HEK293 (cell line): ENCODE data around the gene METTL23.

Experiments
- CTCF ChIA-PET: fragments of 350-600 bp; formaldehyde crosslinking; extraction: SDS; loops from one replicate; lab custom pipeline; 2021; ENCODE audit warnings: antibody characterized with exemption; lab: Yijun Ruan, JAX
- POLR2A ChIA-PET: fragments of 300-600 bp; formaldehyde crosslinking; extraction: SDS; loops from one replicate; lab custom pipeline; 2020; ENCODE audit warnings: antibody characterized with exemption, inconsistent platforms; lab: Yijun Ruan, JAX
- H3K27ac ChIP-seq: fragments of 200-500 bp; sonication (Bioruptor generic); 2 replicates; pipeline ENCODE4 v1.5.1; 2014; ENCODE audit warnings: low read depth, low read length, control low read depth, inconsistent platforms; ENCODE audit errors: extremely low read depth
- H3K36me3 ChIP-seq, 2 experiments: fragments of 200-500 bp in 1 of 2; sonication (Bioruptor generic) in 1 of 2; 1 replicate in 1 of 2; 2 replicates in 1 of 2; pipeline ENCODE4 v1.5.1; 2014 to 2017; ENCODE audit warnings: inconsistent platforms in 2 of 2, low read length in 2 of 2; ENCODE audit not compliant: control insufficient read depth in 2 of 2, insufficient read depth in 1 of 2
- H3K4me1 ChIP-seq: fragments of 200-500 bp; sonication (Bioruptor generic); 2 replicates; pipeline ENCODE4 v1.5.1; 2014; ENCODE audit warnings: mild to moderate bottlenecking, low read length, inconsistent platforms; ENCODE audit not compliant: control insufficient read depth, insufficient read depth
- H3K4me3 ChIP-seq: 2 replicates; pipeline ENCODE4 v1.5.1; 2011; ENCODE audit warnings: low read depth, mild to moderate bottlenecking, control low read depth, low read length, moderate library complexity
- H3K9me3 ChIP-seq: fragments of 200-500 bp; sonication (Bioruptor generic); 2 replicates; pipeline ENCODE4 v1.5.1; 2014; ENCODE audit warnings: low read depth, low read length, inconsistent platforms; ENCODE audit not compliant: control insufficient read depth, insufficient read depth
- BCL6B ChIP-seq: fragments of 450-650 bp; formaldehyde crosslinking; IDR thresholded peaks from 2 replicates; pipeline ENCODE4 v1.5.1; 2017; ENCODE audit warnings: missing biosample characterization, missing genetic modification characterization
- HOXD13 ChIP-seq: sonication (generic); formaldehyde crosslinking; IDR thresholded peaks from 2 replicates; pipeline ENCODE4 v1.8.0; 2022; ENCODE audit warnings: missing genetic modification reagents, borderline replicate concordance
- KLF7 ChIP-seq: fragments of 450-650 bp; formaldehyde crosslinking; IDR thresholded peaks from 2 replicates; pipeline ENCODE4 v1.5.1; 2016; ENCODE audit warnings: missing biosample characterization, missing genetic modification characterization, borderline replicate concordance
- MEIS1 ChIP-seq: sonication (generic); formaldehyde crosslinking; IDR thresholded peaks from 2 replicates; pipeline ENCODE4 v1.8.1; 2022; ENCODE audit warnings: missing genetic modification reagents, mild to moderate bottlenecking, borderline replicate concordance
- PRDM6 ChIP-seq: fragments of 450-650 bp; formaldehyde crosslinking; IDR thresholded peaks from 2 replicates; pipeline ENCODE4 v1.5.1; 2017; ENCODE audit warnings: missing biosample characterization, missing genetic modification characterization
- SCRT1 ChIP-seq: fragments of 450-650 bp; formaldehyde crosslinking; IDR thresholded peaks from 2 replicates; pipeline ENCODE4 v1.5.1; 2016; ENCODE audit warnings: missing biosample characterization, missing genetic modification characterization, borderline replicate concordance
- SCRT2 ChIP-seq: fragments of 450-650 bp; formaldehyde crosslinking; IDR thresholded peaks from 2 replicates; pipeline ENCODE4 v1.5.1; 2016; ENCODE audit warnings: missing biosample characterization, missing genetic modification characterization
- TCF7L2 ChIP-seq: IDR thresholded peaks from 2 replicates; pipeline ENCODE4 v1.6.1; 2011; ENCODE audit warnings: low read depth, mild to moderate bottlenecking, inconsistent platforms, low read length, moderate library complexity, borderline replicate concordance
- ZBTB21 ChIP-seq: fragments of 450-650 bp; formaldehyde crosslinking; IDR thresholded peaks from 2 replicates; pipeline ENCODE4 v1.5.1; 2017; ENCODE audit warnings: missing biosample characterization, missing genetic modification characterization
- ZNF114 ChIP-seq: fragments of 450-650 bp; formaldehyde crosslinking; IDR thresholded peaks from 2 replicates; pipeline ENCODE4 v1.5.0; 2017; ENCODE audit warnings: missing biosample characterization, missing genetic modification characterization
- ZNF138 ChIP-seq: fragments of 450-650 bp; formaldehyde crosslinking; IDR thresholded peaks from 2 replicates; pipeline ENCODE4 v1.5.1; 2016; ENCODE audit warnings: missing biosample characterization, missing genetic modification characterization, borderline replicate concordance
- ZNF214 ChIP-seq: fragments of 450-650 bp; formaldehyde crosslinking; IDR thresholded peaks from 2 replicates; pipeline ENCODE4 v1.5.1; 2017; ENCODE audit warnings: missing biosample characterization, mild to moderate bottlenecking, missing genetic modification characterization, borderline replicate concordance
- ZNF48 ChIP-seq: fragments of 450-650 bp; formaldehyde crosslinking; IDR thresholded peaks from 2 replicates; pipeline ENCODE4 v1.5.1; 2016; ENCODE audit warnings: missing biosample characterization, missing genetic modification characterization
- ZNF571 ChIP-seq: fragments of 450-650 bp; formaldehyde crosslinking; IDR thresholded peaks from 2 replicates; pipeline ENCODE4 v1.5.0; 2017; ENCODE audit warnings: missing biosample characterization, missing genetic modification characterization
- ZNF600 ChIP-seq: fragments of 450-650 bp; formaldehyde crosslinking; IDR thresholded peaks from 2 replicates; pipeline ENCODE4 v1.5.1; 2016; ENCODE audit warnings: missing biosample characterization, missing genetic modification characterization
- ZNF621 ChIP-seq: fragments of 450-650 bp; formaldehyde crosslinking; IDR thresholded peaks from 2 replicates; pipeline ENCODE4 v1.5.1; 2017; ENCODE audit warnings: missing biosample characterization, missing genetic modification characterization
- ZNF654 ChIP-seq: fragments of 450-650 bp; formaldehyde crosslinking; IDR thresholded peaks from 2 replicates; pipeline ENCODE4 v1.5.1; 2016; ENCODE audit warnings: low read depth, missing biosample characterization, missing genetic modification characterization
- ZNF692 ChIP-seq: fragments of 450-650 bp; formaldehyde crosslinking; IDR thresholded peaks from 2 replicates; pipeline ENCODE4 v1.5.1; 2016; ENCODE audit warnings: missing biosample characterization, missing genetic modification characterization
- ZNF76 ChIP-seq: fragments of 450-650 bp; formaldehyde crosslinking; IDR thresholded peaks from 2 replicates; pipeline ENCODE4; 2016; ENCODE audit warnings: low read depth, missing biosample characterization, missing genetic modification characterization, borderline replicate concordance
- ZNF777 ChIP-seq: fragments of 450-650 bp; formaldehyde crosslinking; IDR thresholded peaks from 2 replicates; pipeline ENCODE4 v1.5.1; 2017; ENCODE audit warnings: missing biosample characterization, missing genetic modification characterization, borderline replicate concordance
- ZNF785 ChIP-seq: fragments of 450-650 bp; formaldehyde crosslinking; IDR thresholded peaks from 2 replicates; pipeline ENCODE4 v1.5.1; 2016; ENCODE audit warnings: missing biosample characterization, missing genetic modification characterization
- ZNF837 ChIP-seq: fragments of 450-650 bp; formaldehyde crosslinking; IDR thresholded peaks from 2 replicates; pipeline ENCODE4 v1.5.1; 2016; ENCODE audit warnings: missing biosample characterization, missing genetic modification characterization
- ZSCAN23 ChIP-seq: fragments of 450-650 bp; formaldehyde crosslinking; IDR thresholded peaks from 2 replicates; pipeline ENCODE4 v1.5.1; 2016; ENCODE audit warnings: missing biosample characterization, missing genetic modification characterization
- TF ChIP-seq, protein P1 (sequence below): fragments of 450-650 bp; formaldehyde crosslinking; IDR thresholded peaks from 2 replicates; pipeline ENCODE4 v1.5.1; 2016; ENCODE audit warnings: missing biosample characterization, missing genetic modification characterization
- TF ChIP-seq, protein P2 (sequence below): fragments of 450-650 bp; formaldehyde crosslinking; IDR thresholded peaks from 2 replicates; pipeline ENCODE4 v1.5.1; 2016; ENCODE audit warnings: missing biosample characterization, missing genetic modification characterization

Gene METTL23

GRCh38 chr17:76718516-76718915 is 8.1 kb upstream of the METTL23 start (continued):
- no peak for TF ChIP-seq ZNF48 (tag by site-specific recombination)
- TF ChIP-seq, all 188 proteins: peak for 0

- no peak overlapping the region for H3K27ac ChIP-seq
- POLR2A ChIA-PET = interaction anchor here (1.6 kb wide), 1 partner anchor 9 kb away, joined by 4 read pairs; the partner anchor contains the start of gene MXRA7
Observed at GRCh38 chr17:76720211-76720610, 6.4 kb upstream of the METTL23 start.

GRCh38 chr17:76720941-76721340 is 5.7 kb upstream of the METTL23 start:
- Histone ChIP-seq H3K36me3 (peaks cover 71 to 88% of the 10 kb centered on the region in 2 experiments), H3K27ac (0 out of 2 replicates have a peak overlapping the region, but pooled peaks have one; percentile 11), H3K4me1 (peaks cover 15% of the 10 kb centered on the region), H3K4me3 (no peak overlapping the region), H3K9me3 (no peaks in the 10 kb centered on the region)
- CTCF ChIA-PET = no interaction called here
- POLR2A ChIA-PET = interaction anchor here (0.5 to 0.7 kb wide), 2 partner anchors 13 to 23 kb away, joined by 3 read pairs; no protein-coding TSS in a partner anchor
- TF ChIP-seq ZNF76 (tag by site-specific recombination) (no peak), ZSCAN23 (tag by site-specific recombination) (no peak), ZNF571 (no peak), ZNF214 (tag by site-specific recombination) (no peak), ZNF114 (tag by site-specific recombination) (no peak), MEIS1 (CRISPR knock-in tag) (no peak), ZBTB21 (tag by site-specific recombination) (no peak), ZNF837 (tag by site-specific recombination) (no peak), ZNF785 (tag by site-specific recombination) (no peak), TCF7L2 (no peak), SCRT1 (tag by site-specific recombination) (peak; percentile 73; the same call in 1 of the 2 replicates), ZNF621 (tag by site-specific recombination) (no peak), SCRT2 (peak; percentile 81), ZNF138 (tag by site-specific recombination) (no peak), PRDM6 (tag by site-specific recombination) (peak; percentile 37; the same call in 1 of the 2 replicates), ZNF600 (tag by site-specific recombination) (0 out of 2 replicates have a peak, but pooled peaks have one; percentile 12), ZNF654 (no peak)
- TF ChIP-seq, protein P1, sequence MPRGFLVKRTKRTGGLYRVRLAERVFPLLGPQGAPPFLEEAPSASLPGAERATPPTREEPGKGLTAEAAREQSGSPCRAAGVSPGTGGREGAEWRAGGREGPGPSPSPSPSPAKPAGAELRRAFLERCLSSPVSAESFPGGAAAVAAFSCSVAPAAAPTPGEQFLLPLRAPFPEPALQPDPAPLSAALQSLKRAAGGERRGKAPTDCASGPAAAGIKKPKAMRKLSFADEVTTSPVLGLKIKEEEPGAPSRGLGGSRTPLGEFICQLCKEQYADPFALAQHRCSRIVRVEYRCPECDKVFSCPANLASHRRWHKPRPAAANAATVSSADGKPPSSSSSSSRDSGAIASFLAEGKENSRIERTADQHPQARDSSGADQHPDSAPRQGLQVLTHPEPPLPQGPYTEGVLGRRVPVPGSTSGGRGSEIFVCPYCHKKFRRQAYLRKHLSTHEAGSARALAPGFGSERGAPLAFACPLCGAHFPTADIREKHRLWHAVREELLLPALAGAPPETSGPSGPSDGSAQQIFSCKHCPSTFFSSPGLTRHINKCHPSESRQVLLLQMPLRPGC (tag by site-specific recombination) = no peak

More at GRCh38 chr17:76720211-76720610, 6.4 kb upstream of the METTL23 start:
- peaks cover 73 to 95% of the 10 kb centered on the region in 2 experiments for H3K36me3 ChIP-seq
- no peak overlapping the region for H3K4me3 ChIP-seq
- no peaks in the 10 kb centered on the region for H3K9me3 ChIP-seq
- peaks cover 22% of the 10 kb centered on the region for H3K4me1 ChIP-seq
- CTCF ChIA-PET = interaction anchor here (0.6 to 9.8 kb wide), 4 partner anchors 10 to 335 kb away, joined by 3 to 175 read pairs (median 3); no protein-coding TSS in a partner anchor
- no peak for TF ChIP-seq HOXD13 (CRISPR knock-in tag)
- TF ChIP-seq BCL6B (tag by site-specific recombination) = no peak
- no peak for TF ChIP-seq ZNF777
- TF ChIP-seq, protein P2, sequence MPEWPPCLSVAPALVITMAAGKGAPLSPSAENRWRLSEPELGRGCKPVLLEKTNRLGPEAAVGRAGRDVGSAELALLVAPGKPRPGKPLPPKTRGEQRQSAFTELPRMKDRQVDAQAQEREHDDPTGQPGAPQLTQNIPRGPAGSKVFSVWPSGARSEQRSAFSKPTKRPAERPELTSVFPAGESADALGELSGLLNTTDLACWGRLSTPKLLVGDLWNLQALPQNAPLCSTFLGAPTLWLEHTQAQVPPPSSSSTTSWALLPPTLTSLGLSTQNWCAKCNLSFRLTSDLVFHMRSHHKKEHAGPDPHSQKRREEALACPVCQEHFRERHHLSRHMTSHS (tag by site-specific recombination) = no peak
- no peak for TF ChIP-seq KLF7
- no peak for TF ChIP-seq ZNF692 (tag by site-specific recombination)
- no peak for TF ChIP-seq ZNF114 (tag by site-specific recombination)
- TF ChIP-seq, all 188 proteins: peak for 0
